Panc1 (cell line): ENCODE data around the gene PAK3. TPM values are rescaled to one million over a fixed set of nuclear protein-coding genes. Genes with fewer than 3 reads are reported as not detected.

Source experiments
- ATAC-seq: fragments of 200-7000 bp; cut with Tn5 transposase; 2 replicates; pipeline ENCODE4 v1.9.1; 2020; ENCODE audit warnings: mild to moderate bottlenecking, moderate library complexity
- BruUV-seq: library from RNA; stranded (reverse); fragments of 400-500 nt; replicated peaks from 2 replicates; lab custom pipeline; 2021; lab: Mats Ljungman, UMichigan
- CTCF ChIA-PET: fragments of 300-600 bp; sonication (Branson Sonifier 250); formaldehyde crosslinking; loops from one replicate; lab custom pipeline; 2022; ENCODE audit warnings: antibody characterized with exemption; lab: Charles Lee
- POLR2A ChIA-PET: fragments of 300-600 bp; sonication (Branson Sonifier 250); formaldehyde crosslinking; loops from one replicate; lab custom pipeline; 2022; ENCODE audit warnings: antibody characterized with exemption; lab: Charles Lee
- DNase-seq: peaks from one replicate; pipeline ENCODE4 v3.0.0-alpha.2; 2010; ENCODE audit warnings: low read depth, low spot score
- H3K27ac ChIP-seq: 2 replicates; pipeline ENCODE4 v1.5.1; 2011; ENCODE audit warnings: mild to moderate bottlenecking, low read length, inconsistent platforms
- H3K27me3 ChIP-seq: fragments of 200-500 bp; sonication (Bioruptor generic); 2 replicates; pipeline ENCODE4 v1.6.0; 2014; ENCODE audit warnings: low read length, inconsistent platforms; ENCODE audit not compliant: control insufficient read depth, insufficient read depth
- H3K36me3 ChIP-seq: fragments of 200-500 bp; sonication (Bioruptor generic); 2 replicates; pipeline ENCODE4 v1.5.1; 2014; ENCODE audit warnings: inconsistent platforms, mild to moderate bottlenecking, low read length, moderate library complexity; ENCODE audit not compliant: control insufficient read depth, insufficient read depth
- H3K4me1 ChIP-seq: 2 replicates; pipeline ENCODE4 v1.5.1; 2011; ENCODE audit warnings: inconsistent platforms, mild to moderate bottlenecking, low read length, moderate library complexity; ENCODE audit not compliant: control insufficient read depth, insufficient read depth
- H3K4me3 ChIP-seq, 2 experiments: 2 replicates each; pipeline ENCODE4 v1.5.1; 2011 to 2012; ENCODE audit warnings: low read depth in 2 of 2, low read length in 2 of 2, mild to moderate bottlenecking in 2 of 2, inconsistent platforms in 1 of 2, moderate library complexity in 1 of 2
- H3K9me3 ChIP-seq: fragments of 200-500 bp; sonication (Bioruptor generic); 2 replicates; pipeline ENCODE4 v1.5.1; 2014; ENCODE audit warnings: low read depth, mild to moderate bottlenecking, inconsistent platforms, low read length, moderate library complexity; ENCODE audit not compliant: control insufficient read depth, insufficient read depth
- TCF7L2 ChIP-seq: IDR thresholded peaks from 2 replicates; pipeline ENCODE4 v1.6.1; 2011; ENCODE audit warnings: mild to moderate bottlenecking, low read depth, low read length, inconsistent platforms
- in situ Hi-C: cut with HindIII; loops from 2 replicates; pipeline ENCODE4 v1.10.0; 2016; ENCODE audit warnings: low sequenced_read_pairs, low pct_unique_long_range_greater_than_20kb
- intact Hi-C: fragments of 100-400 bp; cut with micrococcal nuclease; formaldehyde crosslinking; loops from one replicate; pipeline ENCODE4 v1.10.0; 2022; ENCODE audit not compliant: unreplicated experiment
- total RNA-seq: library from RNA; stranded (reverse); gene quantifications from one replicate; pipeline ENCODE4 v1.2.1, GENCODE V29; 2021; ENCODE audit not compliant: unreplicated experiment

The PAK3 gene
- total RNA-seq, 1 experiment from 2014 or later: 0.15 TPM

GRCh38 chrX:111270339-111270738, 174.3 kb downstream of the PAK3 start, which contains the start of gene CAPN6:
CAPN6 (minus strand) TSS chrX:111270483; CDS start chrX:111263936, 6,547 bp downstream.
- H3K4me3 ChIP-seq: no peak within 1 kb of the TSS
- H3K27me3 ChIP-seq: 0 out of 2 replicates have a peak, but pooled peaks cover 2% of the 10 kb centered on the region
- ChIA-PET POLR2A (no interaction called here), CTCF (interaction anchor here (0.6 kb wide), 1 partner anchor 1951 kb away, joined by 3 read pairs; no protein-coding TSS in a partner anchor)
- in situ Hi-C loops (no loop called here), intact Hi-C loops (no loop called here)
- TF ChIP-seq TCF7L2: no peak
- no TSS peak for BruUV-seq
- H3K4me1 ChIP-seq: no peaks in the 10 kb centered on the region
- H3K9me3 ChIP-seq: no peaks in the 10 kb centered on the region
- H3K36me3 ChIP-seq: no peaks in the 10 kb centered on the region
- no peak for DNase-seq
- no peak within 1 kb of the TSS for H3K27ac ChIP-seq
- no peak for ATAC-seq

Other genes starting within 250 kb of the PAK3 start
- gene CAPN6, start 174.3 kb downstream of the PAK3 start, total RNA-seq: 0.08 TPM